ENCODE data around the gene TRIM60.
"Not testable (repeated sequence)": the region's sequence is repeated elsewhere in the genome, so short reads cannot be mapped to it uniquely, and the experiment has no call there.

The TRIM60 gene

DNA sequence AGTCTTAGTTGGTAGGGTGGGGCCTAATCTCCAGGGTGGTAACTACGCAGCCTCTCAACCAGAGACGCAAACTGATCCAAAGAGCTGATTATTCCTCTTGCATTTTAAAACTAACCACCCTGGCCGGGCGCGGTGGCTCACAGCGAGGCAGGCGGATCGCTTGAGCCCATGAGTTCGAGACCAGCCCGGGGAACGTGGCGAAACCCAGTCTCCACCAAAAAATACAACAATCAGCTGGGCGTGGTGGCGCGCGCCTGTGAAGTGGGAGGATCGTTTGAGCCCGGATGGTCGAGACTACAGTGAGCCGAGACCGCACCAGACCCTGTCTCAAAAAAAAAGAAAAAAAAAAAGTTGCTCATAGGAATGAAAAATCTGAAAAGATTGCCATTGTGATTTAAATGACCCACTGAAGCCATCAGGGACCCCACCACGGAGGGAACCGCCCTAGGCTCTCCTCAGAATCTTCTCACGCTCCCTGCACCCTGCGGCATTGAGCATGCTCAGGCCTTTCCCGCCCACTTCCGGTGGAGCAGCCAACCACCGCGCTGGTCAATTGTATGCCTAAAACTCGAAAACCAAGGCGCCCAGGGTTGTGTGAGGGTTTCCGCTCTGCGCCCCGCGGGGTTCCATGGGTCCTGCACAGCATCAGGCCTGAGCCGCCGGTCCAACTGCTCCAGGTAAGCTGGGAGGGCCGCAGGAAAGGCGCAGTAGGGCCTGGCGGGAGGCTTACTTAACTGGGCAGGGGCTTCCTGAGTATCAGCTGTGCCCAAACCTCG is at the start of gene TRIM60:
Gene TRIM60 (plus strand): TSS at position 564 of the 776 bp plus-strand sequence. CDS start 8,074 bp downstream, outside the sequence.
- DNase-seq, result no peak

GRCh38 chr4:164989471-164989870 is 42.3 kb upstream of the TRIM60 start:
- no peak for DNase-seq

- not testable (repeated sequence) for DNase-seq
These were observed 41.0 kb upstream of the TRIM60 start for GRCh38 chr4:164990786-164991185.

GRCh38 chr4:164996123-164996522 is 35.7 kb upstream of the TRIM60 start:
- DNase-seq, result not testable (repeated sequence)

- no peak for DNase-seq
These were observed 34.5 kb upstream of the TRIM60 start for GRCh38 chr4:164997324-164997723.

DNA sequence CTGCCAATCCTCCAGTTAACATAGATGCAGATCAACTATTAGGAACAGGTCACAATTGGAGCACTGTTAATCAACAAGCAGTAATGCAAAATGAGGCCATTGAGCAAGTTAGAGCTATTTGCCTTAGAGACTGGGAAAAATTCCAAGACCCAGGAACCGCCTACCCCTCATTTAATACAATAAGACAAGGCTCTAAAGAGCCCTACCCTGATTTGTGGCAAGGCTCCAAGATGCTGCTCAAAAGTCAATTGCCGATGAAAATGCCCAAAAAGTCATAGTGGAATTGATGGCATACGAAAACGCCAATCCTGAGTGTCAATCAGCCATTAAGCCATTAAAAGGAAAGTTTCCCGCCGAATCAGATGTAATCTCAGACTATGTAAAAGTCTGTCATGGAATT is 33.9 kb upstream of the TRIM60 start:
- no peak for DNase-seq

GRCh38 chr4:164998526-164999080 is 33.2 kb upstream of the TRIM60 start:
- DNase-seq, result not testable (repeated sequence)

DNA sequence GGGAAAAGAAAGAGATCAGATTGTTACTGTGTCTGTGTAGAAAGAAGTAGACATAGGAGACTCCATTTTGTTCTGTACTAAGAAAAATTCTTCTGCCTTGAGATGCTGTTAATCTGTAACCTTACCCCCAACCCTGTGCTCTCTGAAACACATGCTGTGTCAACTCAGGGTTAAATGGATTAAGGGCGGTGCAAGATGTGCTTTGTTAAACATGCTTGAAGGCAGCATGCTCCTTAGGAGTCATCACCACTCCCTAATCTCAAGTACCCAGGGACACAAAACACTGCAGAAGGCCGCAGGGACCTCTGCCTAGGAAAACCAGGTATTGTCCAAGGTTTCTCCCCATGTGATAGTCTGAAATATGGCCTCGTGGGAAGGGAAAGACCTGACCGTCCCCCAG is 29.8 kb upstream of the TRIM60 start:
- not testable (repeated sequence) for DNase-seq

DNA sequence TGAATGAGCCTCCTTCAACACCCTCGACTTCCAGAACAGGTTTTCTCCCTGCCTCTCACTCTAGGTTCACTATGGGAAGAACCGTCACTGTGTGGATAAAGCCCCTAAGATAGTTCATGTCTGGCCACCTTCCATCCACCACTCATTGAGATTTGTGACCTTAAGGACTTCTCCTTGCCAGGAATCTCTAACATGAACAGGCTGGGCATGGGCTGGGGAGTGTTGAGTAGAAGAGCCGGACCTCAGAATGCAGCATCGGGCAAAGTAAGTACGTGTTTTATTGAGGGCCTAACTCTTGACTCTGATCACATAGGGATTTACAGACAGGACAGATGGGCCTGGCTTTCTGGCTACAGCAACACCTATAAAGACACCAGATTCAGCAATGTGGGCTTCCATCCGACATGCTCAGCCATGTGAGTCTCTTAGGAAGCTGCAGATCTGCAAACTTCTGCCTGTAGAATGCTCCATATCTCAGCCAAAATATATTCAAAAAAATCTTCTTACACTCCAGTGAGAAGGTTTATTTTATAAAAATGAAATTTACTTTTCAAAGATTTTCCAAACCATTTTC is 26.4 kb upstream of the TRIM60 start:
- DNase-seq, result no peak

- no peak for DNase-seq
These were observed 25.3 kb upstream of the TRIM60 start for GRCh38 chr4:165006456-165006855.

DNA sequence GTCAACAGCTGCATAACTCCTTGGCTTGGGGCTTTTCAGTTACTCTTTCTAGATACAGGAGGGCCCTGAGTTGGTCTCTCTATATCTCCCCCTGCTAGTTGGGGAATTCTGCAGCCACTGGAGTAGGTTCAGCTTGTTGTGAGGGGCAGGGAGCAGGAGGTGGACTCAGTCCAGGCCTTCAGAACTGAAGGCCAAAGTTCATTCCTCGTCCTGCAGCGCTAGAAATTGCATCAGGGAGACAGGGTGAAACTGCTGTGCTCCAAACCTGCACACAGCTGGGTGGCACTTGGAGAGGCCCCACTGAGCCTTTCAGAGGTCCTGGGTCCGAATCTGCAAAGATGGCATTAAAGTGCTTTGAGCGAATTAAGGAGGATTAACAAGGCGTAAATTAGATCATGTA is 24.9 kb upstream of the TRIM60 start:
- DNase-seq, result no peak

DNA sequence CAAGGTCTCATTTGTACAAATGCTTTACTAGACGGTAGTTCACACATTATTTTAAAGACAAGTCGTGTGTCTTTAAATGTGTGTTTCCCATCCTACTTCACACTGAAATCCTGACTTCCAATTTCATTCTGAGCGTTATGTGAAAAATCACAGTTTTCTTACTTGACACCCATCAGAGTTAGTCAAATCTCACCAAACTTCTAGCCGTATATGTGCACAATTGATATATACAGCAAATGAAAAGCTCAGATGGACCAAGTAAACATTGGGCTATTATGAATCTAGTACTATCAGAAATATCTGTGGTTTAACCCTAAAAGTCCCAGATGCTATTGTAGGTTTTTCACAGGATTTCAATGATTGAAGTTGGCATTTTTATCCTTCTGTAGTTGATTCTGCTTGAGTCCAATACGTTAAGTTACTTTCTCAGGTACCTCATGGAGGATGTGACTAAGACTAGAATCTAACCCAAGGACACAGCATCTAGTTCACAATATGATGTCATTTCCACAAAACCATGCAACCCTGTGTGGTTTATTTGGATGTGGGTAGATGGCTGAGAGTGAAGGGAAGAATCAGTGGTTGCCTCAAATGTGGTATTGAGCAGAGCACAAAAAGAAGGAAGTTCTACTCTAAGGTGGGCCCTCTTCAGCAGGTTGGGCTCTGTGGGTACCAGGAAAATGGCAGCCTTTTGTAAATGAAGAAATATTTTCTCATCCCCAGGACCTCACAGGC is 22.1 kb upstream of the TRIM60 start:
- no peak for DNase-seq

DNA sequence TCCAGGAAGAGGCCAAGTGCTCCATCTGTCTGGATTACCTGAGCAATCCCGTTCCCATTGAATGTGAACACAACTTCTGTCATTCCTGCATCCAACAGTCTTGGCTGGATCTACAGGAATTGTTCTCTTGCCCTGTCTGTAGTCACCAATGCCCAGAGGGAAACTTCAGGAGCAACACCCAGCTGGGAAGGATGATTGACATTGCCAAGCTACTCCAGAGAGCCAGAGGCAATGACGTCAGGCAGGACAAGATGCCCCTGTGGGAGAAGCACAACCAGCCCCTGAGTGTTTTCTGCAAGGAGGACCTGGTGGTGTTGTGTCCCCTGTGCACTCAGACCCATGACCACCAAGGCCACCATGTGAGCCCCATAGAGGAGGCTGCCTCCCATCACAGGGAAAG is 21.3 kb upstream of the TRIM60 start:
- no peak for DNase-seq

DNA sequence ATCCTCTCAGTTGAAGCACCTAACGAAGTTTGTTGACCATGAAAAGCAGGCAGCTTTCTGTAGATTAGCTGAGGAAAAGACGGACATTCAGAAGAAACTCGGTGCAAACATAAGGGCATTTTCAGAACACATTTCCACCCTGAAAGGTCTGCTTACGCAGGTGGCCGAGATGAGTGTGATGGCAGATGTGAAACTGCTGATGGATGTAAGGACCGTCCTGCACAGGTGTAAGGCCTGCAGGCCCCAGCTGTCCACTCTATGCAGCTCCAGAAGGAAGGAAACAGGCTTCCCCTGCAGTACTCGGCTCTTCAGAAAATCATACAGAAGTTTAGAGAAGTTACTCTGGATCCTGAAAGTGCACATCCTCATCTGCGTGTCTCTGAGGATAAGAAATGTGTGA is 20.8 kb upstream of the TRIM60 start:
- DNase-seq, result no peak

DNA sequence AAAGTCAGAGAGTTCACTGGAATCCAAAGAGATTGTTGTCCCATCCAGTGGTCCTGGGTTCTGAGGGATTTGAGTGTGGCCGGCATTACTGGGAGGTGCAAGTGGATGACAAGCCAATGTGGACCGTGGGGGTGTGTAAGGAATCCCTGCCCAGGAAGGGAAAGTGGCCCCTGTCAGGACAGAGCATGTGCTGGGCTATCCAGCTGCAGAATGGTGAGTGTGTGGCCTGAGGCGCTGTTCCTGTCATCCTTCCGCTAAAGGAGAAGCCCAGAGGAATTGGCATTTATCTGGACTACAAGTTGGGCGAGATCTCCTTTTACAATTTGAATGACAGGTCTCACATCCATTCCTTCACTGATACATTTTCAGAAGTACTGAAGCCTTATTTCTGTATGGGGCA is 20.4 kb upstream of the TRIM60 start:
- no peak for DNase-seq

DNA sequence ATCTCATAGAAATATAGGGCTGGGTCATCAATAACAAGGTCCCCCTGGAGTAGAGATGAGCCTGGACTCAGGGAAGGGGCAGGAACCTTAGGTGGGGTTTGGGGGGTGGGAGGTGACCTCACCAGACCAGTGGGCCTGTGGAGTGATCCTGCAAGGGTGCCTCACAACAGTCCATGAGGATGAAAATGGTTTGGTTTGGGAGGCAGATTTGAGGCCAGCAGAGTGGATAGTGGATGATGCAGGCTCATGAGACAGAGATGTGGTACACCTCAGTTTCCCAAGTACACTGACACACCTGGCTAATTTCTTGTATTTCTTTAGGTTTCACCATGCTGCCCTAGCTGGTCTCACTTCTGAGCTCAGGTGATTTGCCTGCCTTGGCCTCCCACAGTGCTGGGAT is 18.1 kb upstream of the TRIM60 start:
- no peak for DNase-seq

DNA sequence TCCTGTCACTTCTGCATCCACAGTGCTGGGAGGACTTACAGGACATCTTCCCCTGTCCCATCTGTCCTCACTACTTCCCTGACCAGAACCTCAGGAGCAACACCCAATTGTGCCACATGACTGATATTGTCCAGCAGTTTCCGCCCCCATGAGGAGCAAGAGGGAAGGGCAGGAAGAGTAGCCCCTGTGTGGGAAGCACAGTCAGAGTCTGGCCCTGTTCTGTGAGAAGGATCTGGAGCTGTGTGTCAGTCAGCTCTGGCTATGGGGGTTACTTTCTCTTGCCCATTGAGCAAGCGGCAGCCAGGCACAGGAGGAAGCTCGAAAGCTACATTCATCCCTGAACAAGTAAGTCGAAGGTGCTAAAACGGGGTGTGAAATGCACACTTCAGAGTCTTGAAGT is 14.8 kb upstream of the TRIM60 start:
- no peak for DNase-seq

- not testable (repeated sequence) for DNase-seq
These were observed 11.8 kb upstream of the TRIM60 start for GRCh38 chr4:165019995-165020394.

GRCh38 chr4:165025782-165026181 is 6.0 kb upstream of the TRIM60 start:
- DNase-seq, result not testable (repeated sequence)

DNA sequence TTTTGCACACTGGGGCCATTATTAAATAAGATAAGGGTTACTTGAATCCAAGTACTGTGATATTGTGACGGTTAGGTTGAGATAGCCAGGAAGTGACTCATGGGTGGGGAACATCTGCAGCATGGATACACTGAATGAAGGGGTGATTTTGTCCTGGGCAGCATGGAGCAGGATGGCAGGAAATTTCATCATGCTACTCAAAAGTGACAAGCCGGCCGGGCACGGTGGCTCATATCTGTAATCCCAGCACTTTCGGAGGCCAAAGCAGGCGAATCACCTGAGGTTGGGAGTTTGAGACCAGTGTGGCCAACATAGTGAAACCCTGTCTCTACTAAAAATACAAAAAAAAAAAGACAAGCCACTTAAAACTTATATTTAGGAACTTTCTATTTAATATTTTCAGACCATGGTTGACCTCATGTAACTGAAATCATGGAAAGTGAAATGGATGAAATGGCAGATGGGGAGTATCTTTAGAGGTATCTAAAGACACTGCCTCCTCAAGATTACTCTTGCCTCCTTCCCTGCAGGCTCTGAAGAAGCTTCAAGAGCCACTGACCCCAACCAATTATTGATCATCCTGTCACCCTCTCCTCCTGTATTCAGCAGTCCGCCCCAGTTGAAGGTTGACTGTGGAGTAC is 3.9 kb upstream of the TRIM60 start:
- no peak for DNase-seq

GRCh38 chr4:165048170-165048569 is 16.4 kb downstream of the TRIM60 start:
- DNase-seq, result no peak

DNA sequence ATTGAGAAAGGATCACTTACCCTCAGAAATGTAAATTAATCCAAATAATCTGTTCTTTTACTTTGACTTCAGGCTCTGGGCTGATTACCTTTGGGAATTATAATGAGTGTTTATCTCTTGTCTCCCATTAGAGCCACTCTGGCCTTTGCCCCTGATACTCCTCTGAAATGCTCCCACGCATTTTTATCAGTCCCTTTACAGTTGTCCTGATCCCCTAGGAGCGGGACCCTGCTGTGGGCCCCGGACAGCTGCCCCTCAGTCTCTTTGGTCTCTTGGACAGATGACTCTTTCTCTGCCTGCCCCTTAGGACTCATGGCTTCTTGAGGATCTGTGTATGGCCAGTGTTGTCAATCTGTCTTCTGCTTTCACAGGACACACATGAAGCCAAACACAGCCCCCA is 20.8 kb downstream of the TRIM60 start:
- no peak for DNase-seq

GRCh38 chr4:165053645-165054044 is 21.8 kb downstream of the TRIM60 start, which contains the start of gene TRIM75:
TRIM75 (plus strand) TSS chr4:165053866; CDS start chr4:165059148, 5,282 bp downstream.
- no peak for DNase-seq

All from activated CD8-positive, alpha-beta memory T cell treated with anti-CD3 and anti-CD28 coated beads, Interleukin-2, amount 50 U/mL, for 48 hours (primary cell).